ENCODE data around the gene TTBK1. TPM values are rescaled to one million over a fixed set of nuclear protein-coding genes. Genes with fewer than 3 reads are reported as not detected.

Gene TTBK1
- total RNA-seq, 4 donors from 2014 or later, result 1.4 to 2.4 (median 1.4) TPM; not detected in 1

DNA sequence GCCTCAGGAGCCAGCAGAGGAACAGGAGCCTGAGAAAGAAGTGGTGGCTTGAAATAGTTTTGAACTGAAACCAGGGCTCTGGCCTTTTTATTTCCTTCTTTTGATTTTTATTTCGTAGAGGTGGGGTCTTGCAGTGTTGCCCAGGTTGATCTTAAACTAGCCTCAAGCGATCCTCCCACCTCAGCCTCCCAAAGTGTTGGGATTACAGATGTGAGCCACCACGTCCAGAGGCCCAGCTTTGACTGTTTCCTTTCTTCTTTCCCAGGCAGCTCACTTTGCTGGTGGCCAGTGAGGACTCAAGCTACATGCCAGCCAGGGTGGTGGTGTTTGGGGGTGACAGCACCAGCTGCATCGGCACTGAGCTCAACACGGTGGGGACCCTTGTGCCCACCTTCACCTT lies 40.8 kb upstream of the TTBK1 start:
- TF ChIP-seq CTCF (IDR thresholded peaks at IDR 0.05) (no peak), POLR2A (IDR thresholded peaks at IDR 0.05) (no peak)
- Histone ChIP-seq H3K4me3 (no peak overlapping the region), H3K36me3 (peaks cover 0 to 52% (median 0%) of the 10 kb centered on the region in 3 donors), H3K4me1 (no peaks in the 10 kb centered on the region), H3K27ac (no peak overlapping the region), H3K9me3 (no peaks in the 10 kb centered on the region), H3K27me3 (no peaks in the 10 kb centered on the region)
- DNase-seq, result no peak

DNA sequence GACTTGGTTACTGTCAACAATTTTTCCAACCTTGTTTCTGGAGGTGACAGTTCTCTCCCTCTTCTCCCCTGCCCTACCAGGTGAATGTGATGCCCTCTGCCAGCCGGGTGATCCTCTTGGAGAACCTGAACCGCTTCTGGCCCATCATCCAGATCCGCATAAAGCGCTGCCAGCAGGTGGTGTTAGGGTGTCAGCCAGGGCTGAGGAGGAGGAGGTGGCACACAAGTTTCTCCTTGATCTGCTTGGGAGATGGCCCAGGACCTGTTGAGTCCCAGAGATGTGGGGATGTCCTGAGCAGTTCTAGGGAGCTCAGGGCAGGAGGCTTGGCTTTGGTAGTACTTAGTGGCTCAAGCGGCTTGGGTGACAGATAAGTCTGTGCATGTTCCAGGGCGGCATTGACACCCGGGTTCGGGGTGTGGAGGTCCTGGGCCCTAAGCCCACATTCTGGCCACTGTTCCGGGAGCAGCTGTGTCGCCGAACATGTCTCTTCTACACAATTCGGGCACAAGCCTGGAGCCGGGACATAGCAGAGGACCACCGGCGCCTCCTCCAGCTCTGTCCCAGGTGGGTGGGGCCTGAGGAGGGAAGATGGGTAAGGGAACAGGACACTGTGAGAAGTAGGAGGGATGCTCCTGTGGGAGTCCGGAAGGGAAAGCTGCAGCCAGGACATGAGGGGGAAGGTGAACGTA lies 40.1 kb upstream of the TTBK1 start:
- DNase-seq, result no peak
- H3K36me3 ChIP-seq, result peaks cover 0 to 46% (median 0%) of the 10 kb centered on the region in 3 donors

GRCh38 chr6:43203718-43204095 lies 39.6 kb upstream of the TTBK1 start:
- Histone ChIP-seq H3K9me3 (no peaks in the 10 kb centered on the region), H3K27ac (no peak overlapping the region), H3K4me3 (no peak overlapping the region), H3K4me1 (no peaks in the 10 kb centered on the region), H3K36me3 (peaks cover 0 to 41% (median 0%) of the 10 kb centered on the region in 3 donors), H3K27me3 (no peaks in the 10 kb centered on the region)
- no peak for DNase-seq
- TF ChIP-seq CTCF (IDR thresholded peaks at IDR 0.05) (no peak), POLR2A (IDR thresholded peaks at IDR 0.05) (no peak)

More for the DNA sequence above, 40.1 kb upstream of the TTBK1 start:
- no peak for TF ChIP-seq POLR2A (IDR thresholded peaks at IDR 0.05)
- TF ChIP-seq CTCF (IDR thresholded peaks at IDR 0.05), result no peak
- Histone ChIP-seq H3K27ac (no peak overlapping the region), H3K4me1 (no peaks in the 10 kb centered on the region), H3K27me3 (no peaks in the 10 kb centered on the region), H3K4me3 (no peak overlapping the region), H3K9me3 (no peaks in the 10 kb centered on the region)

DNA sequence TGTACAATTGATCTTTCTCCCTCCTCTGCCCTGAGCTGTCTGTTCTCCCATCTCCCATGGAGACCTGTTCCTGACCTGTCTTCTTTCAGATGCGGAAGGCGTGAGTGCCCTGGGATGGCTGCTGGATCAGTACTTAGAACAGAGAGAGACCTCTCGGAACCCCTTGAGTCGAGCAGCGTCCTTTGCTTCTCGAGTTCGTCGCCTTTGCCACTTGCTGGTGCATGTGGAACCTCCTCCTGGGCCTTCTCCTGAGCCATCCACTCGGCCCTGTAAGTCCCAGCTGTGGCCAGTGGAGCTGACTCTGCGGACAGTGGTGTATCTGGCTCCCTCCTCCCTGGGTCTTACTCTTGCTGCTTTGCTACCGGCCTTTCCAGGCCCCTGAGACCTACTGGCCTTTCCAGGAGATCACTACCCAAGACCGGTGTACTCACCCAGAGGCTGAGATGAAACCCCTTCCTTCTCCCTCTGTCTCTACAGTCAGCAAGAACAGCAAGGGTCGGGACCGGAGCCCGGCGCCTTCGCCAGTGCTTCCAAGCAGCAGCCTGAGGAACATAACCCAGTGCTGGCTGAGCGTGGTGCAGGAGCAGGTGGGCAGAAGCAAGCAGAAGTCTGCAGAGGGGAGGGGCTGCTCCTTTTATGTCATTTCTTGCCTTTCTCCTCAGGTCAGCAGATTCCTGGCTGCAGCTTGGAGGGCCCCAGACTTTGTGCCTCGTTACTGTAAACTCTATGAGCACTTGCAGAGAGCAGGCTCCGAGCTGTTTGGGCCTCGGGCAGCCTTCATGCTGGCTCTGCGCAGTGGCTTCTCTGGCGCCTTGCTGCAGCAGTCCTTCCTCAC lies 38.8 kb upstream of the TTBK1 start:
- H3K27ac ChIP-seq, result no peak overlapping the region
- TF ChIP-seq POLR2A (IDR thresholded peaks at IDR 0.05) (no peak), CTCF (IDR thresholded peaks at IDR 0.05) (no peak)
- H3K9me3 ChIP-seq, result no peaks in the 10 kb centered on the region
- no peaks in the 10 kb centered on the region for H3K4me1 ChIP-seq
- no peaks in the 10 kb centered on the region for H3K27me3 ChIP-seq
- no peak overlapping the region for H3K4me3 ChIP-seq
- peaks cover 0 to 35% (median 0%) of the 10 kb centered on the region in 3 donors for H3K36me3 ChIP-seq
- DNase-seq, result no peak

GRCh38 chr6:43205849-43206248 lies 37.4 kb upstream of the TTBK1 start:
- Histone ChIP-seq H3K36me3 (peaks cover 0 to 21% (median 0%) of the 10 kb centered on the region in 3 donors), H3K27ac (no peak overlapping the region), H3K4me1 (no peaks in the 10 kb centered on the region), H3K9me3 (no peaks in the 10 kb centered on the region), H3K4me3 (no peak overlapping the region), H3K27me3 (no peaks in the 10 kb centered on the region)
- TF ChIP-seq POLR2A (IDR thresholded peaks at IDR 0.05) (no peak), CTCF (IDR thresholded peaks at IDR 0.05) (no peak)
- peak in 1 of 3 donors; percentile 38 for DNase-seq

Measured in Peyer's patch (tissue), 4 donors.